ENCODE measurements around the gene MARCHF2.

MARCHF2 gene

GRCh38 chr19:8398311-8398771, 14.8 kb upstream of the MARCHF2 start:
- no peak overlapping the region for H3K4me3 ChIP-seq (ENCODE audit: low read depth, low read length)
- H3K27ac ChIP-seq = no peak overlapping the region
- no peaks in the 10 kb centered on the region for H3K27me3 ChIP-seq (replicated peaks)
- in situ Hi-C loops (cut with HindIII; ENCODE audit: low pct_ligation_motif_present, low sequenced_read_pairs) = no loop called here
- no peak for TF ChIP-seq CTCF (IDR thresholded peaks at IDR 0.05; ENCODE audit: low read depth, low read length, missing control alignments)
- H3K36me3 ChIP-seq (replicated peaks) = peaks cover 19% of the 10 kb centered on the region
- no peak for DNase-seq

- TF ChIP-seq CTCF (IDR thresholded peaks at IDR 0.05; ENCODE audit: low read depth, low read length, missing control alignments) = no peak
- Histone ChIP-seq H3K27me3 (replicated peaks) (no peaks in the 10 kb centered on the region), H3K4me3 (ENCODE audit: low read depth, low read length) (no peak overlapping the region), H3K27ac (no peak overlapping the region), H3K36me3 (replicated peaks) (peaks cover 27% of the 10 kb centered on the region)
- in situ Hi-C loops (cut with HindIII; ENCODE audit: low pct_ligation_motif_present, low sequenced_read_pairs) = no loop called here
- no peak for DNase-seq
Observed at GRCh38 chr19:8399681-8400188, 13.4 kb upstream of the MARCHF2 start.

- in situ Hi-C loops (cut with HindIII; ENCODE audit: low pct_ligation_motif_present, low sequenced_read_pairs) = no loop called here
- Histone ChIP-seq H3K36me3 (replicated peaks) (peaks cover 35% of the 10 kb centered on the region), H3K27ac (no peak overlapping the region), H3K4me3 (ENCODE audit: low read depth, low read length) (no peak overlapping the region), H3K27me3 (replicated peaks) (no peaks in the 10 kb centered on the region)
- no peak for TF ChIP-seq CTCF (IDR thresholded peaks at IDR 0.05; ENCODE audit: low read depth, low read length, missing control alignments)
- DNase-seq = no peak
Observed at GRCh38 chr19:8401981-8402411, 11.1 kb upstream of the MARCHF2 start.

- Histone ChIP-seq H3K36me3 (replicated peaks) (peaks cover 35% of the 10 kb centered on the region), H3K27ac (no peak overlapping the region), H3K4me3 (ENCODE audit: low read depth, low read length) (no peak overlapping the region), H3K27me3 (replicated peaks) (no peaks in the 10 kb centered on the region)
- in situ Hi-C loops (cut with HindIII; ENCODE audit: low pct_ligation_motif_present, low sequenced_read_pairs) = no loop called here
- no peak for DNase-seq
- no peak for TF ChIP-seq CTCF (IDR thresholded peaks at IDR 0.05; ENCODE audit: low read depth, low read length, missing control alignments)
Observed at GRCh38 chr19:8403098-8403819, 9.8 kb upstream of the MARCHF2 start.

GRCh38 chr19:8403820-8404109, 9.3 kb upstream of the MARCHF2 start:
- Histone ChIP-seq H3K4me3 (ENCODE audit: low read depth, low read length) (no peak overlapping the region), H3K27ac (no peak overlapping the region), H3K27me3 (replicated peaks) (no peaks in the 10 kb centered on the region), H3K36me3 (replicated peaks) (peaks cover 35% of the 10 kb centered on the region)
- in situ Hi-C loops (cut with HindIII; ENCODE audit: low pct_ligation_motif_present, low sequenced_read_pairs) = no loop called here
- no peak for TF ChIP-seq CTCF (IDR thresholded peaks at IDR 0.05; ENCODE audit: low read depth, low read length, missing control alignments)
- DNase-seq = no peak
